HUDEP-2 (cell line): Measurements from ENCODE around the gene PCSK2.

Experiments used
- DNase-seq, 76 experiments: peaks; one replicate each; lab custom pipeline; 2025; ENCODE audit not compliant: unreplicated experiment in 76 of 76; lab: John Stamatoyannopoulos, UW

PCSK2 gene

DNA sequence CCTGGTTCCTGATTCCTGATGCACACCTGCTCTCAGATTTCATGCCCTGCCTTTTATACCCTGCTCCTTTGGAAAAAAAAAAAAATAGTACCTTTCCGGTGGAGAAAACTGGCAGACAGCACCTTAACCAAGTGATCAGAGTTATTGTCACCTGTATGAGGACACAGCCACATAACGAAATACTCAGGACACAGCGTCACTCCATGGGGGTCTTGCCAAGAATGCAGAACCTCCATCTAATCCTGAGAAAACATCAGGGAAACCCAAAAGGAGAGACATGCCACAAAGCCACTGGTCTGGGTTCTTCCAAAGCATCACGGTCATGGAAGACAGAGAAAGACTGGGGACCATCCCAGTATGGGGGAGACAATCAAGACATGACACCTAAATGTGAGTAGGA lies 275.3 kb downstream of the PCSK2 start:
- DNase-seq: no peak

DNA sequence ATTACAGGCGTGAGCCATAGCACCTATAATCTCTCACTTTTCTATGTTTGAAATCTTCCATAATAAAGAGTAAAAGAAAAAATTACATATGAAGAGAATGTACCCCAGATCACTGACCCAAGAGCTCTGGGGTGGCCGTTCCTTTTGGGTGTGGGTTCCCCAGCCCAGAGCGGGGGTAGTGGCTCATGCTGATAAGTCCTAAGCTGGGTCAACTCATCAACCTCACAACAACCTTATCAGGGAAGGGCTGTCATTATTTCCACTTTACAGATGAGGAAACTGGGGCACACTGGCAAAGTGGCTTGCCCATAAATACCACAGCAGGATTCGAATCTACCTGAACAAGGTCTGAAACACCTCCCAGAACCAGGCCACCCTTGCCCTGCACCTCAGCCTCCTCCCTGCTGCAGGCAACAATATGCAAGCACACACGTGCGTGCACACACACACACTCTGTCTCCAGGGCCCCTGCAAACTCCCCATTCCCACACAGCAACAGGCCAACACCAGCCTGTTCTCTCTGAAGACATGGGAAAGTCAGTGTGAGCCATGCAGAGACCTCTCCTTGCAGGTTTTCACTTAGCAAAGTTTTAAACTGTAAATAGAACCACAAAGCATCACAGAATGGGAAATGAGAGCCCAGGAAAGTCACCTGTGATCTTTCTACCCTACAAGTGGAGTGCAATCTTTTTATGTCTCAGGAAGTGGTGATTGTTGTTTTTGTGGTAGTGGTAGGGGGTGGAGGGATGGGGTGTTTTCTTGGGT lies 276.6 kb downstream of the PCSK2 start:
- DNase-seq: peak in 55 of 76 experiments; percentile 6 to 78 (median 35)

DNA sequence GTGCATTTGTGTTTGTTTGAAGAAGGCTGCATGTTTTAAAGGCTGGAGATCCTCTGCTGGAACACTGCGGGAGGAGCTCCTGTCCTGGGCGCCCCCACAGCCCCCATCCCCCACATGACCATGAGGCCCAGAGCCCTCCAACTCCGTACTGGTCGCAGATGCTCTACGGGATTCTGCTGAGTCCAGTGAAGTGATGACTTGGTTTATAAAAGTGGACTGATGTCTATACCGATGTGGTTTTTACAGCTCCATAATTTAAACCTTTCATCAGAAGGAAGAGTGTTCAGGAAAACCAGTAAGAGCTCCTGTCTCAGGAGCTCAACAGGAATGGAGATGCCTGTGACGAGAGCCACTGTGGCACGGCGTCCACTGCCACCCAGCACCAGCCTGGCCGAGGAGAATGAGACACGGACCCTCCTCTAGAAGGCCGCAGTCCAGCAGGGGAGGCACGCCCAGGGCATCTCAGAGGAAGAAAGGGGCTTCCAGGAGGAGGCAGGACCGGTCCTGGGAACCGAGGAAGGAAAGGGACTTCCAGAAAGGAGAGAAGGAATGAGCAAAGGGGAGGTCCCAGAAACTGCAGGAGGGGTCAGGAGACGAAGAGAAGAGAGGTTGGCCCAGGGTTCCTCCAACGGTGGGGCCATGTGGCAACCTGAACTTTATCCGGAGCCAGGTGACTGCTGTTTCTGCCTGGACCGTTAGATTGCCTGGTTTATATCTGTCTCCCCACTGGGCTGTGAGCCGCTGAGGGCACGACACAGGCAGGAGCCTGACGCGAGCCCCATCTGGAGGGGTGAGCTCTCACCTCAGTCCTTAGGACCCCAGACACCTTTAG lies 277.4 kb downstream of the PCSK2 start:
- peak in 23 of 76 experiments; percentile 5 to 71 (median 41) for DNase-seq

DNA sequence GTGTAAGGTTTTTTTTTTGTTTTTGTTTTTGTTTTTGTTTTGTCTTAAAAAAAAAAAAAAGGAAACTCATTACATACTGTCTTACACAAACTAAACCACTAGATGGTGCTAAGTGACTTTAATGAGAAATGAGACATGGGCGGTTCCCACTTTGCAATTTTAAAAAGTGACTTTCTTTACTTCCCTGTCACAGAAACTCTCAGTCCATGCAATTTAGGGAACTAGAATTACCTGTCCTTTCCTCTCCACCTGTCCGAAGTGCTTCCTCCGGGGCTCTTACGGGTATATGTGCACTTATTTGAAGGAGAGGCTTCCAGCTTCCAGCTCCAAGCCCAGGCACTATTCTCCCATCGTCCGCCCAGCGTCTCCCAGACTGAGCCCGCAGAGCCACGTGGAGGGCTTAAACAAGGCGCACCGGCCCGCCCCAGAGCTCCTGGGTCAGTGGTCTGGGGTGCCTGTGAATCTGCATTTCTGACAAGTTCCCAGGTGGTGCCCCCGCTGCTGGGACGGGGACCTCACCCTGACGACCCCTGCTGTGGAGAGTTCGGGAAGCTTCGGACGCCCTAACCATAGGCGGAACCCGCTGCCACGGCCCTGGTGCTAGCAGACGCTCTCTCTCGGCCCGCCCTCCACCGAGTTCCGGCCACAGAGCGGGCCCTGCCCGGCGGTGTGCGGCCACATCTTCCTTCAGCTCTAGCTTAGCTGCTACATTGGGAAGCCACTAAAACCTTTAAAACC lies 278.2 kb downstream of the PCSK2 start:
- peak in 54 of 76 experiments; percentile 7 to 73 (median 47) for DNase-seq

DNA sequence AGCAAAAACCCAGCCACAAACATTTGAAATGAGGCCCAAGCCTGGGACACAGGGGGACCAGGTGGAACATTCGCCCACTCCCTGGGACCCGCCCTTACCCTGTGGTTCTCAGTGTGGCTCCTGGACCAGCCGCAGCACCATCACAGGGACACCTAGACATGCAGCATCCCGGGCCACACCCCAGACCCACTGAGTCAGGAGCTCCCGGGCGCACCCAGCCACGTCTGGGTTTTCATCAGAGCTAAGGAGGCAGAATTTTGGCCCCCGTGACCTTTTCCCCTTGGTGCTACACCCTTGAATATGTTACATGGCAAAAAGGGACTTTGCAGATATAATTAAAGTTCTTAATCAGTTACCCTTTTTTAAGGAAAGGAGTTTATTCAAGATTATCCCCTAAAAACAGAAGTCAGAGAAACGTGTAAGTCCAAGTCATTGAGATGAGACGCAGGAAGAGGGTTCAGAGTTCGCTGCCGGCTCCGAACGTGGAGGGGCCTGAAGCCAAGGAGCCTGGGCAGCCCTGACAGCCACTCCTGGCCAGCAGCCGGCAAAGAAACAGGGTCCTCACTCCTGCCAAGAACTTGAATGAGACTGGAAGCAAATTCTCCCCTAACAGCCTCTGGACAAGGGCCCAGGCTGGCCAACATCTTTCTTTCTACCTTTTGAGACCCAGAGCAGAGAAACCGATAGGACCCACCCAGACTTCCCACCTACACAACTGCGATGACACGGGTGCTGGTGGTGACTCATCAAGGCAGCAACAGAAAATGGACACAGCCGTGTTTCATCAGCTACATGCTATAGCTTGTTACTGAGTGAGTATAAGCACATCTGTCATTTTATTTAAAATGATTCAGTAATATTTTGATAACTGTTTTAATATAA lies 279.0 kb downstream of the PCSK2 start:
- peak in 35 of 76 experiments; percentile 3 to 55 (median 27) for DNase-seq

DNA sequence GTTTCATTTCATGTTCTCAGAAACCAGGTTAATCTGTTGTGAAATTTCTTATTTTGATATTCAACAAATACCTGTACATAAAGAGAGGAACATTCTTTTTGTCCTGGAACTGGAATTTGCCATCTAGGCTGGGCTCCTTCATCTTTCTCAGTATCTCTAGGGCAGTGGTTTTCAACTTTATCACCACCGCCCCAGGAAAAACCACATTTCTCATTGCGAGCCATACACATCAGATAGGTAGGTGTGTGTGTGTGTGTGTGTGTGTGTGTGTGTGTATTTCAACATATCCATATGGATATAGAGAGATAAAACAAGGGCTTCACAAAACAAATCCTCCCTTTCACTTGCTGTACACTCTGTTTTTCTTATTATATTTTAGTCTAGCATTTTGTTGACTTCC lies 280.2 kb downstream of the PCSK2 start:
- DNase-seq: peak in 57 of 76 experiments; percentile 6 to 81 (median 41)

DNA sequence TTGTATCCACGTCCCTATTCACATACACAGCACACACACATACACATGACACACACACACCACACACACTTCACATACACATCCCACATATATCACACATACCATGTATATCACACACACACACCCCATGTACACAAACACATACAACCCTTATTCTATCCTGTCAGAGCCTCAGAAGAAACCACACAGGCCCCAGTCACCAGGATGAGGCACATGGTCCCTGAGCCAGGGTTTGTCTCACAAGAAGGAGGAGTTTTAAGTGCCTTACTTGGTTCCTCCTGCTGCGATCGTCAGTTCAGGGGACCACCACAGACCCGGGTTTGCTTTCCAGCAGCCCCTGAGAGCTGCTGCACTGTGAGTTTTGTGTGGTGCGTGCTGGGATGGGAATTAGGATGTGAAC lies 280.7 kb downstream of the PCSK2 start:
- no peak for DNase-seq

DNA sequence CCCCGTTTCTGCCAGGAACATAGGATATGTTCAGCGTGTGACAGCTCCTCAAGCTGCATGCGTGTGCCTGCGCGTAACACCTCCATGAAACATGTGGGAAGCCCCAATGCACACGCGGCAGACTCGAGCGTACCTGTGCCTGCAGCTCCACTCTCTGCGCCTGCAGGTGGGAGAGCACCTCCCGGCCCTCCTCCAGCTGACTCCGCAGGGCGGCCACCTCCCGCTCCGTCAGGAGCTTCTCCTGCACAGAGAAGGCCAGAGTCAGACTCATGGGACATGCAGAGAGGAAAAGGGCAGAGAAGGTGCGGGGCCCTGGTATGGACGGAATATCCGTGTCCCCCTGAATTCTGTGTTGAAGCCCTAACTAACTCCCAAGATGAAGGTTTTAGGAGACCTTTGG lies 281.9 kb downstream of the PCSK2 start:
- no peak for DNase-seq

DNA sequence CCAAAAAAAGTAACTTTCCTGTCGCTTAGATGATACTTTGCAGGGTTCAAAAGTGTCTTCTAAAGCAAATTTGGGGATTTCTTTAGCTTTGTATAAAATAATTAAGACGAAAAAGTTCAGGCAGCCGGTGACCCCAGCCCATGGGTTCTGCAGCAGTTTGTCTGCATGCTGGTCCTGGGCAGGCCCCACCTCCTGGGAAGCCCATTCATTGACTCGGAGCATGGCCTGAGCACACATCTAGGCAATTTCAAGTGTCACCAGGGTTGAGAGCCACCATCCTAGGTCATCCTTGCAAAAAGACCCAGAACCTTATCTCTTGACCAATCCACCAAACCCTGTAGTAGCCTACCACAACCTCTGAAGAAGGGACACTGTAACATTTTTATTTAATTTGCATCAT lies 283.7 kb downstream of the PCSK2 start:
- DNase-seq: no peak

DNA sequence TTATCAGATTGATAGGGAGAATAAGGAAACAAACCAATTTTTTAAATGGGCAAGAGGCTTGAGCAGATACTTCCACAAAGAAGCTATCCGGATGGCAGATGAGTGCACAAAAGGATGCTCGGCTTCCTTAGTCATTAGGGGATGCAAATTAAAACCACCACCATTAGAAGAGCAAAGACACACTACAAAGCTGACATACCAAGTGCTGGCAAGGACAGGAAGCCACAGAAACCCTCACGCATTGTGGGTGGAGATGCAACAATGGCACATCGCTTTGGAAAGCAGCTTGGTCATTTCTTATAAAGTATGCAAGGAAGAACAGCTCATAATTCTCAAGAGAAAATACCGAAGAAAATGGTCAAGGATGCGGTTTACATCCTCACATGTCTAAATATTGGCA lies 284.6 kb downstream of the PCSK2 start:
- no peak for DNase-seq

DNA sequence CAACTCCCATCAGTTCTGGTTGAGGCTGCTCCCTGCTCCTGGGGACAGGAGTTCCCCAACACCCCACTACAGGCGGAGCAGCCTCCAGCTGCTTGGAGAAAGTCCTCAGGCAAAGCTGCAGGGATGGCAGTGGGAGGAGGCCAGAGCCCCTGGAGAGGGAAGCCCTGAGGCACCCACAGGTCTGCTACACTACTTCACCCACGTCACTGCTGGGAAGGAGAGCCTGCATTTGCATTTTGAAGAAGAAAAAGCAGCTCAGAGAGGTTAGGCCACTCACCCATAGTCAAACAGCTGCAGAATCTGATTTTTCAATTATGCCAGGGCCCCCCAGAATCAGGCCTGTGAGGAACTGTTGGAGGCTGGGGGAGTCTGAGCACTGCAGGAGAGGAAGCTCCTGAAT lies 287.1 kb downstream of the PCSK2 start:
- no peak for DNase-seq

DNA sequence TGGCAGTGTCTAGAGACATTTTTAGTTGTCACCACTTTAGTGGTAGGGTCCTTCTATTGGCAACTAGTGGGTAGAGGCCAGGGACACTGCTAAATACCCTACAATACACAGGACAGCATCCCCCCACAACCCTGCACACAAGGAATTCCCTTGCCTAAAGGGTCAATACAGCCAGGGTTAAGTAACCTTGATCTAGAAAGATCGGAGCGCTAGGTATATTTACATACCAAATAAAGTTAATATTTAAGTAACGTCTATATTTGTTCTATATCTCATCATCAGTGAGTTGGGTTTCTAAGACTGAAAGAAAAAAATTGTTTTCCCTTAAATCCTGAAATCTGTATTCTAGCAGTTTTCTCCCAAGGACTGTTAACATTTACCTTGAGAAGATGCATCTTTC lies 288.2 kb downstream of the PCSK2 start:
- no peak for DNase-seq

DNA sequence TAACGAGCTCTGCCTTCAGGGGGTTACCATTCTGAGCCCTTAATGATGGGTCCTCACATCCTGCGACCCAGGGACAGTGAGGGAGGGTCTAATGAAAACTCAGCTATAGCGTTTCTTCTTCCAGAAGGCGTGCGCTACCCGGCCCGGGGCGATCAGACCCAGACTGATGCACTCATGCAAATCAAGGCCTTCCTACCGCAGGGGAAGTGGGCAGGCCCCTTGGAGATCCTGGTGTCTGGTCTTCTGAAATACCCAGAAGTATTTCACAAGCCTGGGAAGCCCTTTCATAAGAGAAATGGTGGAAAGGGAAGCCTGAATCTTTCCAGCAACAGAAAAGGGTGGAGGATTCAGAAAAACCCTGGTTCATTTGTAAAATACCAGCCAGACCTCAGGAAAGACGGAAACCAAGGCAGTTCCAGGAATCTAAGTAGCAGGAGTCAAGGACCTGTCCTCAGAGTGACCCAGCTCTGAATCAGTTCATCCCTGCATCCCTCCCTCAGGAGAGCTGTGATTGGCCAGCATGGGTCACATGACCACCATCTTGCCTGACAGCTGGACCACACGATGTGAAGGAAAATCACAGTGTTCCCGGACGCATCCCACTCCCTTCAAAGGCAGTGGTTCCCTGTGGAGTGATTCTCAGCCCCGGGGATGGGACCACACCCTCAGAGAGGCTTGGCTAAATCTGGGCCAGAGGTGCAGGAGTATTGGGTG lies 291.7 kb downstream of the PCSK2 start:
- DNase-seq: peak in 1 of 76 experiments; percentile 11

DNA sequence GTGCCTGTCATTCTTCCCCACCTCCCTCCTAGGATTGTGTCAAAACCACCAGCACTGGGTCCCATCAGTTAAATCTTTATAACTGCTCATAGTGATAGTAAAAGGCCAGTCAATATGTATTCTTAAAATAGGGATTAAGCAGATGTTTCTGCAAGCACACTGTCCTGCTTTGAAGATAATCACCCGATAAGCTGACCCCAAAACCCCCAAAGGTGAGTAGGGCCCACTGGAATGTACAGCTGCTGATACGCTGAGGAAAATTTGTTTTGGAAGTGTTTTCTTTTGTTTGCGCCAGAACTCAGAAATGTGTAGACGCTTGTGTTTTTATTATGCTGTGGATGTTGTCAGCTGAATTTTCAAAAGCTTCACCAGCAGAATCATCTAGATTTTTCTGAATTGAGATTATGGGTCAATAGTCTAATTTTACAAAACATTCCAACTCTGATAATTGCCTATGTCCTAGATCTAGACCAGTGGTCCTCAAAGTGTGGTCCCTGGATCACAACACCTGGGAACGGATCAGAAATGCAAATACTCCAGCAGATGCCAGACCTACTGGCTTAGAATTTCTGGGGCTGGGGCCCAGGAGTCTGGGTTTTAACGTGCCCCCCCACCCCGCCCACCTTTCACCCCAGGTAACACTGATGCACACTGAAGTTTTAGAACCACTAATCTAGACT lies 292.9 kb downstream of the PCSK2 start:
- DNase-seq: no peak

DNA sequence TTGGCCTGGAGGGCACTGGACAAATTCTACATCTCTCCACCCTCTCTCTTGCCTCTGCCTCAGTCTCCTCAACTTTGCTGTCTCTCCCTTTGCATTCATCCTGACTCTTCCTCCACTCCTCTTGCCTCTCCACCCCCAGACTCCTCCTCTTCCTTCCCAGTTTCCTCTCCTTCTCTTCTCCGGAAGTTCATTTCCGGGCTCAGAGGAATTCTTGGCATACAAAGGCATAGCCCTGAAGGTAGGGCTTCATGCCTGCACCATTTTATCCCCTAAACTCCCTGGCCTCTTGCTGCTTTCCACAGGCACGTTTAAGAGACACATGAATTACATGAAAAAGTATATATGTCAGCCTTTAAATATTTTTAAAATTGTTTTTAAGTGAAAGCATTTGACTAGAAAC lies 293.7 kb downstream of the PCSK2 start:
- no peak for DNase-seq

DNA sequence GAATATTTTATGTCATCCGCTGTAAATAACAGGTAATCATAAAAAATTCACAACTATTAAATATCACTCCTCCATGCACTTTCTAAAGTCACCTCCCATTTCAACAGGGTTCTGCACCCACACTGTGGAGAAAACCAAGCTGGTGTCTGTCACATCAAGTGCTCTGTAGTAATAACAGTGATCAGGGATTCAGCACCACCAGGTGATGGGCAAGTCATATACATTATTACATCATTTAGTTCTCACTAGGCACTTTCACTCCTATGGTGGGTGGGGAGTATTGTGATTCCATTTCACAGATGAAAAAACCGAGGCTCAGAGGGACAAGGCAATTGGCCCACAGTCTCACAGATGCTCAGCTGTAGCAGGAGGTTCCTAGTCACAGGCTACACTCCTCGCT lies 295.7 kb downstream of the PCSK2 start:
- DNase-seq: no peak

DNA sequence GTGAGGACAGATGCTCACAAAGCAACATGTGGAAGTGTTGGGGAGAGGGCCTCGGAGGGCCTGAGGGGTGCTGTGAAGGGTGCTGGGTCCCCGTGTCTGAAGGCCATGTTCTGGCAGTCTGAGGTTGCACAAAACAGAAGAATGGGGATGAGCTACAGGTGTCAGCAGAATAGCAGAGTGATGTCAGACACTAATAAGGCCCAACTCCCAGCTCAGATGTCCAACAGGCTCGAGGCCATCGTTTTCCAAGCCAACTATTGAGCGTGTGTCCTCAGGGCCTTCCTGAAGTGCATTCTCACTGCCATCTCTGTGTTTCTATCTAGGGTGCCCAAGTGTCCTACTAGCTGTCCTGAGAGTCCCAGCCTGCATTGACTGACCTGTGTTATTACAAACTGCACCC lies 296.5 kb downstream of the PCSK2 start:
- DNase-seq: no peak

DNA sequence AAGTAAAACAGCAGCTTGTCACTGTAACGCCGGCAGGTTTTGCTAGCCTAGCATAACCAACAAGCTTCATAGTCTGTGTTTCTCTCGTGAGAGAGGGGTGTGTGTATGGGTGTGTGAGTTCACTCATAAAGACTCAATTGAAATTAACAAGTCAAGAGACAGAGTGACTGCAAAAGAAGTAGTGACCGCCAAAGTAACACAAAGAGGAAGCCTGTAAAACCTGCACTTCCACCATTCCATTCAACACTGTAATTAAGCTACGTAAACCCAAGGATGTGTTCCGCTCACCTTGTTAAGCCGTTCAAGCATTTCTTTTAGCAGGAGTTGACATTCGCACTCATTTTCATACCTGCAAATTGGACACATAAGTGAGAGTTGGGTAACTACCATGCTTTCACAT lies 297.7 kb downstream of the PCSK2 start:
- no peak for DNase-seq

DNA sequence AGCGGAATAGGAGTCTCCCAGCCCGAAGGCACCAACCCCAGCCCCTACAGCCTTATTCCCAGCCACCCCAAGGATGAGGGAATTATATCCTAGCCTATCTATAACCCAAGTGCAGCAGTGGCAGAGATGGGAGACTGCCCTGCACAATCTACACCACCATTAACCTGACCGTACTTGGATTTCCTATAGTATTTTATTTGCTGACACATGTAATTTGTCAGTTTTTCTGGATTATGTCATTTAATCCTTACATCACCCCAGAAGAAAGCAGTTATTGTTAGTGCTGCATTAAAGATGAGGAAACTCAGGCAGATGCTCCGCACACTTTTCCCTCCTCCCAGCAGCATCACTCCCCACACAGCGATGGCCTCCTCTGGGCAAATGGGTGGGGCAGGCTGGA lies 298.3 kb downstream of the PCSK2 start:
- DNase-seq: no peak
